ENCODE data around the gene CHDH. TPM values are rescaled to one million over a fixed set of nuclear protein-coding genes. Genes with fewer than 3 reads are reported as not detected.

CHDH gene
- polyA plus RNA-seq, 4 donors, result 2.2 to 17.9 (median 7.9) TPM

GRCh38 chr3:53806182-53807116, 39.8 kb downstream of the CHDH start:
- Histone ChIP-seq H3K27ac (ENCODE audit: low read depth in 1 of 3, low read length in 2 of 3) (peak overlapping the region in 1 of 3 donors; percentile 71), H3K9me3 (ENCODE audit: control insufficient read depth in 2 of 2, insufficient read depth in 1 of 2, low read depth in 1 of 2, low read length in 1 of 2) (no peaks in the 10 kb centered on the region), H3K4me1 (ENCODE audit: control insufficient read depth in 3 of 3, insufficient read depth in 2 of 3, low read depth in 1 of 3, low read length in 2 of 3) (peaks cover 0 to 20% (median 0%) of the 10 kb centered on the region in 3 donors), H3K4me3 (ENCODE audit: low read depth in 1 of 3, low read length in 3 of 3) (no peak overlapping the region), H3K36me3 (ENCODE audit: control insufficient read depth in 3 of 3, insufficient read depth in 2 of 3, low read depth in 1 of 3, low read length in 3 of 3) (peaks cover 0 to 60% (median 0%) of the 10 kb centered on the region in 3 donors), H3K27me3 (ENCODE audit: control insufficient read depth in 3 of 3, insufficient read depth in 3 of 3, low read length in 3 of 3) (no peaks in the 10 kb centered on the region)
- 21 to 59% (median 33%) methylated on average over 10 of the region's 10 CpGs for WGBS, 3 donors
- no peak for FAIRE-seq
- DNase-seq, result peak; percentile 55 to 86

GRCh38 chr3:53805463-53806159, 40.6 kb downstream of the CHDH start:
- DNase-seq, result no peak
- Histone ChIP-seq H3K27me3 (ENCODE audit: control insufficient read depth in 3 of 3, insufficient read depth in 3 of 3, low read length in 3 of 3) (no peaks in the 10 kb centered on the region), H3K9me3 (ENCODE audit: control insufficient read depth in 2 of 2, insufficient read depth in 1 of 2, low read depth in 1 of 2, low read length in 1 of 2) (no peaks in the 10 kb centered on the region), H3K27ac (ENCODE audit: low read depth in 1 of 3, low read length in 2 of 3) (no peak overlapping the region), H3K36me3 (ENCODE audit: control insufficient read depth in 3 of 3, insufficient read depth in 2 of 3, low read depth in 1 of 3, low read length in 3 of 3) (peaks cover 0 to 62% (median 0%) of the 10 kb centered on the region in 3 donors), H3K4me3 (ENCODE audit: low read depth in 1 of 3, low read length in 3 of 3) (no peak overlapping the region), H3K4me1 (ENCODE audit: control insufficient read depth in 3 of 3, insufficient read depth in 2 of 3, low read depth in 1 of 3, low read length in 2 of 3) (peaks cover 0 to 20% (median 0%) of the 10 kb centered on the region in 3 donors)
- FAIRE-seq, result no peak
- WGBS, 3 donors, result 63 to 74% (median 74%) methylated on average over 4 of the region's 4 CpGs

- Histone ChIP-seq H3K27me3 (ENCODE audit: control insufficient read depth in 3 of 3, insufficient read depth in 3 of 3, low read length in 3 of 3) (no peaks in the 10 kb centered on the region), H3K9me3 (ENCODE audit: control insufficient read depth in 2 of 2, insufficient read depth in 1 of 2, low read depth in 1 of 2, low read length in 1 of 2) (no peaks in the 10 kb centered on the region), H3K27ac (ENCODE audit: low read depth in 1 of 3, low read length in 2 of 3) (no peak overlapping the region), H3K4me3 (ENCODE audit: low read depth in 1 of 3, low read length in 3 of 3) (no peak overlapping the region), H3K4me1 (ENCODE audit: control insufficient read depth in 3 of 3, insufficient read depth in 2 of 3, low read depth in 1 of 3, low read length in 2 of 3) (peaks cover 0 to 20% (median 0%) of the 10 kb centered on the region in 3 donors), H3K36me3 (ENCODE audit: control insufficient read depth in 3 of 3, insufficient read depth in 2 of 3, low read depth in 1 of 3, low read length in 3 of 3) (peaks cover 0 to 64% (median 0%) of the 10 kb centered on the region in 3 donors)
- WGBS, 3 donors, result 66 to 78% (median 75%) methylated on average over 14 of the region's 14 CpGs
- FAIRE-seq (no peak), DNase-seq (no peak)
Measured at GRCh38 chr3:53804697-53805462, 41.3 kb downstream of the CHDH start.

- WGBS, 3 donors, result 75 to 81% (median 79%) methylated on average over 20 of the region's 20 CpGs
- H3K4me3 ChIP-seq (ENCODE audit: low read depth in 1 of 3, low read length in 3 of 3), result no peak overlapping the region
- no peaks in the 10 kb centered on the region for H3K27me3 ChIP-seq (ENCODE audit: control insufficient read depth in 3 of 3, insufficient read depth in 3 of 3, low read length in 3 of 3)
- H3K9me3 ChIP-seq (ENCODE audit: control insufficient read depth in 2 of 2, insufficient read depth in 1 of 2, low read depth in 1 of 2, low read length in 1 of 2), result no peaks in the 10 kb centered on the region
- peaks cover 0 to 64% (median 0%) of the 10 kb centered on the region in 3 donors for H3K36me3 ChIP-seq (ENCODE audit: control insufficient read depth in 3 of 3, insufficient read depth in 2 of 3, low read depth in 1 of 3, low read length in 3 of 3)
- no peak for FAIRE-seq
- no peak for DNase-seq
- H3K4me1 ChIP-seq (ENCODE audit: control insufficient read depth in 3 of 3, insufficient read depth in 2 of 3, low read depth in 1 of 3, low read length in 2 of 3), result peaks cover 0 to 20% (median 0%) of the 10 kb centered on the region in 3 donors
- no peak overlapping the region for H3K27ac ChIP-seq (ENCODE audit: low read depth in 1 of 3, low read length in 2 of 3)
Measured at GRCh38 chr3:53803816-53804695, 42.2 kb downstream of the CHDH start.

DNA sequence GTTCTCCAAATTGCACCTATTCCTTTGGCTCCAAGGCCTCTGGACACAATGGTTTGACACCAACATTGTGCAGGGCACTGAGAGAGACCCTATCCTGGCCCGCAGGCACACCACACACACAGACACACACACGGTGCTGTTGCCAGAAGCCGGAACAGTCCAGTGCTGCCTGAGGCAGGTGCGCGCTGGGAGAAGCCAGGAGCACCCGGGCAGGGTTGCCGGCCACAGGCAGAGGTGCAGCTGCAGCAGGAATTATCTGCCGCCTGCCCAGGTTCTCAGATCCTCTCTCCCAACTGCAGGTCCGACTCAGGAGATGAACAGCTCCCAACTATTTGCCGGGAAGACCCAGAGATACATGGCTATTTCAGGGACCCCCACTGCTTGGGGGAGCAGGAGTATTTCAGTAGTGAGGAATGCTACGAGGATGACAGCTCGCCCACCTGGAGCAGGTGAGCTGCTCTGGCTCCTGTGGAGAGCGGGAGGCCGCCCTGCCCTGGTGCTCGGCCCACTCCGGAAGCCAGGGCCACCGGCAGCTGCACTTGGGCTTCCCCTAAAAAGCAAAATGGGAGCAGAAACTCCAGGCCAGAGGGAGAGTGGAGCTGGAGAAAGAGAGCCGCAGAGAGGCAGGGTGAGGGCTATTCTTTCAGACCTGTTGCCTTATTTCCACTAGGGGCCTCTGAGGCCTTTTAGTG, 42.9 kb downstream of the CHDH start:
- Histone ChIP-seq H3K27me3 (ENCODE audit: control insufficient read depth in 3 of 3, insufficient read depth in 3 of 3, low read length in 3 of 3) (no peaks in the 10 kb centered on the region), H3K27ac (ENCODE audit: low read depth in 1 of 3, low read length in 2 of 3) (no peak overlapping the region), H3K4me1 (ENCODE audit: control insufficient read depth in 3 of 3, insufficient read depth in 2 of 3, low read depth in 1 of 3, low read length in 2 of 3) (peaks cover 0 to 20% (median 0%) of the 10 kb centered on the region in 3 donors), H3K9me3 (ENCODE audit: control insufficient read depth in 2 of 2, insufficient read depth in 1 of 2, low read depth in 1 of 2, low read length in 1 of 2) (no peaks in the 10 kb centered on the region), H3K4me3 (ENCODE audit: low read depth in 1 of 3, low read length in 3 of 3) (no peak overlapping the region), H3K36me3 (ENCODE audit: control insufficient read depth in 3 of 3, insufficient read depth in 2 of 3, low read depth in 1 of 3, low read length in 3 of 3) (peaks cover 0 to 61% (median 0%) of the 10 kb centered on the region in 3 donors)
- DNase-seq (no peak), FAIRE-seq (no peak)
- WGBS, 3 donors, result 89 to 92% (median 92%) methylated on average over 18 of the region's 18 CpGs

DNA sequence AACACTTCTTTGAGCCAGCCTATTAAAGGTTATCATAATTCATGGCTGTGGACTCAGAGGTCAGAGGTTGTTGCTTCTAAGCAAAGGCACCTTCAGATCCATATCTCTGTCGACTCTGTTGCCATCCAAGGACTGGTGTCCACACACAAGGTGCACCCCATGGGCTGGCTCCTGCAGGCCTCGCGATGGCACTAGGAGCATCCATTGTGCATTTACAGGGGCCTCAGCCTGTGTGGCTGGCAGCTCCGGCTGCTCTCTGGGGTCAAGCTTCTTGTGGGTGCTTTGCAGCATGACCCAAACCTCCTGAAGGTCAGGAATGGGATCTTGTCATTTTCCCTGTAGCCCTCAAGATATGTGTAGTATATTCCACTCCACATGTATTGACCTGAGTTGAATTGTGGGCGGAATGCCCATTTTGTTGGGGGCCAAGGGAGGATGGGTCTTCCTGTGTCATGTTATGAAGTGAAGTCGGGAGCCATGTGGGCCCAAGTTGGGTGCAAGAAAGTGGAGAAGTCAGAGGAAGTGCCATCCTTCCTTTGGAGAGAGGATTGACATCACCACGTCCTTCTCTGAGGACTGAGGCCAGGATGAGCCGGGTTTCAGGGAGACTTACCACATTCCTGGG, 43.9 kb downstream of the CHDH start:
- Histone ChIP-seq H3K27me3 (ENCODE audit: control insufficient read depth in 3 of 3, insufficient read depth in 3 of 3, low read length in 3 of 3) (no peaks in the 10 kb centered on the region), H3K4me1 (ENCODE audit: control insufficient read depth in 3 of 3, insufficient read depth in 2 of 3, low read depth in 1 of 3, low read length in 2 of 3) (peaks cover 0 to 13% (median 0%) of the 10 kb centered on the region in 3 donors), H3K9me3 (ENCODE audit: control insufficient read depth in 2 of 2, insufficient read depth in 1 of 2, low read depth in 1 of 2, low read length in 1 of 2) (no peaks in the 10 kb centered on the region), H3K4me3 (ENCODE audit: low read depth in 1 of 3, low read length in 3 of 3) (no peak overlapping the region), H3K36me3 (ENCODE audit: control insufficient read depth in 3 of 3, insufficient read depth in 2 of 3, low read depth in 1 of 3, low read length in 3 of 3) (peaks cover 0 to 65% (median 0%) of the 10 kb centered on the region in 3 donors), H3K27ac (ENCODE audit: low read depth in 1 of 3, low read length in 2 of 3) (no peak overlapping the region)
- FAIRE-seq (no peak), DNase-seq (no peak)
- 83 to 88% (median 85%) methylated on average over 8 of the region's 8 CpGs for WGBS, 3 donors

DNA sequence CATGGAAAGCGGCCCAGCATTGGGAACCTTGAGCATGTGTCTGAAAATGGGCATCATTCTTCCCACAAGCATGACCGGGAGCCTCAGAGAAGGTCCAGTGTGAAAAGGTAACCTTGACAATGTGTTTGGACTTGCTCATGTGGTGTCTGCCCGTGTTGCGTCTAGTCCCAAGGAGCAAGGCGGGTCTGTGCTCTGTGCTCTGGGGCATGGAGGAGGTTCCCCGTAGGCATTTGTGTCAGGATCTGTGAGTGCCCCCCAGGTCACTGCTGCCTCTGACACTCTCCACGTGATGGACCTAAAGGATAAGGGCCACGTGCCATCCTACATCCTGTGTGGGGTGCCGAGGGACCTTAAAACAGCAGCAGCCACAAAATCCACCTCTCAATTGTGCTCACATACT, 44.9 kb downstream of the CHDH start:
- Histone ChIP-seq H3K36me3 (ENCODE audit: control insufficient read depth in 3 of 3, insufficient read depth in 2 of 3, low read depth in 1 of 3, low read length in 3 of 3) (peaks cover 0 to 65% (median 0%) of the 10 kb centered on the region in 3 donors), H3K9me3 (ENCODE audit: control insufficient read depth in 2 of 2, insufficient read depth in 1 of 2, low read depth in 1 of 2, low read length in 1 of 2) (no peaks in the 10 kb centered on the region)
- no peak for FAIRE-seq

More for the DNA sequence above, 44.9 kb downstream of the CHDH start:
- H3K4me1 ChIP-seq (ENCODE audit: control insufficient read depth in 3 of 3, insufficient read depth in 2 of 3, low read depth in 1 of 3, low read length in 2 of 3), result peaks cover 0 to 3% (median 0%) of the 10 kb centered on the region in 3 donors
- H3K4me3 ChIP-seq (ENCODE audit: low read depth in 1 of 3, low read length in 3 of 3), result no peak overlapping the region
- H3K27me3 ChIP-seq (ENCODE audit: control insufficient read depth in 3 of 3, insufficient read depth in 3 of 3, low read length in 3 of 3), result no peaks in the 10 kb centered on the region
- 93 to 94% (median 94%) methylated on average over 9 of the region's 9 CpGs for WGBS, 3 donors
- H3K27ac ChIP-seq (ENCODE audit: low read depth in 1 of 3, low read length in 2 of 3), result no peak overlapping the region
- no peak for DNase-seq

All from small intestine (tissue), 7 donors.